Retina (tissue), 1 donor: ENCODE data around the gene DYTN.

Experiments
- DNase-seq: peaks from one replicate; pipeline ENCODE4 v3.0.0-alpha.2; 2016

Gene DYTN

DNA sequence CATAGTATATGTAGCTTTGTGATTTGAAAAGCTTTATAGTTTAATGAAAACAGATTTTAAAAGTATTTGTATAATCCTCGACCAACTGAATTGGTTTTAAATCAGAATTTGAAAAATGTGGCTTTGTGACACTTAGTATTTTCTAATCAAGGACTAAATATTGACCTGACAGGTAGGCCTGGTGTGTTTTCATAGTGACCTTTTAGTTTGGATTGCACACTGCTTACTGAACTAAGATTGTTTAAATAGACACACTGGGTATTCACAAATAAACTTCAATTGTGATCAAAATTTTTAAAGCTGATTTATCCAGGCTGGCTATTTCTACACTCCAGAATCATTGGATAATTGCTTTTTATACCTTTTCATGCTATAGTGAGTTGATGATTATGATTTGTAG, 107.7 kb downstream of the DYTN start:
- DNase-seq, result no peak

DNA sequence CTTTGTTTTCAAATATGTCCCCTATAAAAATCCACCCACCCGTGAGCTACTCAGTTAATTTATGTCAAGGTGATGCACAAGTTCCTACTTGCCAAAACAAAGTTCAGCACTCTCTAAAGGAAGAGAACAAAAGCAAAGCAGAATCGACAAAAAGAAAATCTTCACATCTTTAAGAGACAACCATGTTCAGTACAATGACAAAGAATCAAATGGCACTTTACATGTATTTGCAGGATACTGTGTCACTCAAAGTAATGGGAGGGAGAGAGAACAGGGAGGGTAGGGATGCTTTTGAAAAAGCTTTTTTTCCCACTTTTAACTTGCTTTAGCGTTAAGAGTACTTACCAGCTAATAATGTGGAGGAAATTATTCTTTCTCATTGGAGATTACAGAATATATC, 115.0 kb downstream of the DYTN start:
- DNase-seq, result no peak
